Activated naive CD8-positive, alpha-beta T cell treated with anti-CD3 and anti-CD28 coated beads, Interleukin-2, amount 10 ng/mL, durations not matched to agents 7 days and 5 days (primary cell): ENCODE results near the gene RUSC2. TPM values are rescaled to one million over a fixed set of nuclear protein-coding genes. Genes with fewer than 3 reads are reported as not detected.

Source experiments
- ATAC-seq: fragments of 150-1000 bp; cut with Tn5 transposase; one replicate; pipeline ENCODE4 v1.10.0; 2021; ENCODE audit warnings: low read depth, moderate library complexity
- POLR2A ChIA-PET: fragments of 350-600 bp; sonication (Branson Sonifier 250); formaldehyde crosslinking; loops from one replicate; lab custom pipeline; 2021; ENCODE audit warnings: antibody characterized with exemption; lab: Charles Lee
- DNase-seq: peaks from one replicate; pipeline ENCODE4 v3.0.0; 2021
- H3K27ac Mint-ChIP-seq: one replicate; pipeline ENCODE4 v1.8.0; 2022; ENCODE audit warnings: mild to moderate bottlenecking, mixed read lengths
- H3K27me3 Mint-ChIP-seq: one replicate; pipeline ENCODE4 v1.8.0; 2022; ENCODE audit warnings: mild to moderate bottlenecking, moderate library complexity, mixed read lengths
- H3K36me3 Mint-ChIP-seq: one replicate; pipeline ENCODE4 v1.8.0; 2021; ENCODE audit warnings: mild to moderate bottlenecking, mixed read lengths
- H3K4me1 Mint-ChIP-seq: one replicate; pipeline ENCODE4 v1.8.0; 2021; ENCODE audit warnings: mixed read lengths
- H3K4me3 Mint-ChIP-seq: one replicate; pipeline ENCODE4 v1.8.0; 2022; ENCODE audit warnings: mild to moderate bottlenecking, moderate library complexity, mixed read lengths
- H3K9me3 Mint-ChIP-seq: one replicate; pipeline ENCODE4 v1.8.0; 2021; ENCODE audit warnings: mixed read lengths
- total RNA-seq, 2 experiments: library from RNA; stranded (reverse); gene quantifications; one replicate each; pipeline ENCODE4 v1.2.3, GENCODE V29; 2021

Gene RUSC2
- total RNA-seq, 2 experiments from 2014 or later: 2.1 to 2.3 TPM

GRCh38 chr9:35500130-35500748 is 10.3 kb downstream of the RUSC2 start:
- H3K4me1 Mint-ChIP-seq: peaks cover 12% of the 10 kb centered on the region
- POLR2A ChIA-PET: no interaction called here
- ATAC-seq: no peak
- no peak overlapping the region for H3K4me3 Mint-ChIP-seq
- H3K27me3 Mint-ChIP-seq: peaks cover 4% of the 10 kb centered on the region
- H3K36me3 Mint-ChIP-seq: peaks cover under 1% of the 10 kb centered on the region
- peaks cover 11% of the 10 kb centered on the region for H3K9me3 Mint-ChIP-seq
- no peak for DNase-seq
- no peak overlapping the region for H3K27ac Mint-ChIP-seq

GRCh38 chr9:35501946-35502345 is 12.0 kb downstream of the RUSC2 start:
- DNase-seq (no peak), ATAC-seq (no peak)
- peaks cover 8% of the 10 kb centered on the region for H3K9me3 Mint-ChIP-seq
- H3K36me3 Mint-ChIP-seq: no peaks in the 10 kb centered on the region
- H3K4me1 Mint-ChIP-seq: peaks cover 4% of the 10 kb centered on the region
- POLR2A ChIA-PET: no interaction called here
- peaks cover 7% of the 10 kb centered on the region for H3K27me3 Mint-ChIP-seq
- H3K4me3 Mint-ChIP-seq: no peak overlapping the region
- no peak overlapping the region for H3K27ac Mint-ChIP-seq

- DNase-seq (no peak), ATAC-seq (no peak)
- H3K36me3 Mint-ChIP-seq: no peaks in the 10 kb centered on the region
- H3K9me3 Mint-ChIP-seq: no peaks in the 10 kb centered on the region
- peaks cover 10% of the 10 kb centered on the region for H3K27me3 Mint-ChIP-seq
- H3K4me3 Mint-ChIP-seq: no peak overlapping the region
- H3K27ac Mint-ChIP-seq: no peak overlapping the region
- H3K4me1 Mint-ChIP-seq: peaks cover 5% of the 10 kb centered on the region
- POLR2A ChIA-PET: interaction anchor here (0.6 kb wide), 1 partner anchor 8 kb away, joined by 4 read pairs; no protein-coding TSS in a partner anchor
Observed at GRCh38 chr9:35506359-35506758, 16.4 kb downstream of the RUSC2 start.

GRCh38 chr9:35508069-35508468 is 18.2 kb downstream of the RUSC2 start:
- Mint-ChIP-seq H3K27me3 (peaks cover 10% of the 10 kb centered on the region), H3K36me3 (no peaks in the 10 kb centered on the region), H3K4me3 (no peak overlapping the region), H3K27ac (no peak overlapping the region), H3K4me1 (peaks cover 5% of the 10 kb centered on the region), H3K9me3 (no peaks in the 10 kb centered on the region)
- DNase-seq (no peak), ATAC-seq (no peak)
- POLR2A ChIA-PET: no interaction called here

GRCh38 chr9:35510383-35510753 is 20.5 kb downstream of the RUSC2 start:
- DNase-seq (no peak), ATAC-seq (no peak)
- POLR2A ChIA-PET: no interaction called here
- H3K9me3 Mint-ChIP-seq: no peaks in the 10 kb centered on the region
- peaks cover 5% of the 10 kb centered on the region for H3K4me1 Mint-ChIP-seq
- no peaks in the 10 kb centered on the region for H3K36me3 Mint-ChIP-seq
- H3K4me3 Mint-ChIP-seq: no peak overlapping the region
- peaks cover 10% of the 10 kb centered on the region for H3K27me3 Mint-ChIP-seq
- H3K27ac Mint-ChIP-seq: no peak overlapping the region

- DNase-seq: no peak
- Mint-ChIP-seq H3K9me3 (no peaks in the 10 kb centered on the region), H3K36me3 (no peaks in the 10 kb centered on the region), H3K4me1 (peaks cover 5% of the 10 kb centered on the region), H3K27ac (no peak overlapping the region), H3K4me3 (no peak overlapping the region), H3K27me3 (peaks cover 8% of the 10 kb centered on the region)
- POLR2A ChIA-PET: no interaction called here
- ATAC-seq: no peak
Observed at GRCh38 chr9:35510754-35511428, 21.0 kb downstream of the RUSC2 start.

- DNase-seq: no peak
- Mint-ChIP-seq H3K4me3 (no peak overlapping the region), H3K4me1 (peaks cover 5% of the 10 kb centered on the region), H3K9me3 (no peaks in the 10 kb centered on the region), H3K36me3 (no peaks in the 10 kb centered on the region), H3K27me3 (peaks cover 8% of the 10 kb centered on the region), H3K27ac (no peak overlapping the region)
- POLR2A ChIA-PET: no interaction called here
- no peak for ATAC-seq
Observed at GRCh38 chr9:35511453-35511852, 21.5 kb downstream of the RUSC2 start.

GRCh38 chr9:35515766-35516165 is 25.9 kb downstream of the RUSC2 start:
- DNase-seq (no peak), ATAC-seq (no peak)
- Mint-ChIP-seq H3K27me3 (peaks cover 4% of the 10 kb centered on the region), H3K27ac (no peak overlapping the region), H3K4me3 (no peak overlapping the region), H3K36me3 (no peaks in the 10 kb centered on the region), H3K9me3 (no peaks in the 10 kb centered on the region), H3K4me1 (no peaks in the 10 kb centered on the region)
- POLR2A ChIA-PET: no interaction called here

GRCh38 chr9:35516479-35516878 is 26.6 kb downstream of the RUSC2 start:
- H3K4me3 Mint-ChIP-seq: no peak overlapping the region
- POLR2A ChIA-PET: no interaction called here
- H3K27me3 Mint-ChIP-seq: peaks cover 4% of the 10 kb centered on the region
- no peak overlapping the region for H3K27ac Mint-ChIP-seq
- H3K36me3 Mint-ChIP-seq: no peaks in the 10 kb centered on the region
- DNase-seq (no peak), ATAC-seq (no peak)
- no peaks in the 10 kb centered on the region for H3K9me3 Mint-ChIP-seq
- H3K4me1 Mint-ChIP-seq: no peaks in the 10 kb centered on the region

- Mint-ChIP-seq H3K27me3 (peaks cover 4% of the 10 kb centered on the region), H3K36me3 (no peaks in the 10 kb centered on the region), H3K4me3 (no peak overlapping the region), H3K27ac (no peak overlapping the region), H3K4me1 (no peaks in the 10 kb centered on the region), H3K9me3 (no peaks in the 10 kb centered on the region)
- DNase-seq (no peak), ATAC-seq (no peak)
- POLR2A ChIA-PET: no interaction called here
Observed at GRCh38 chr9:35517131-35517530, 27.2 kb downstream of the RUSC2 start.

GRCh38 chr9:35517552-35518224 is 27.8 kb downstream of the RUSC2 start:
- no peaks in the 10 kb centered on the region for H3K9me3 Mint-ChIP-seq
- H3K27ac Mint-ChIP-seq: no peak overlapping the region
- peaks cover 4% of the 10 kb centered on the region for H3K27me3 Mint-ChIP-seq
- no peaks in the 10 kb centered on the region for H3K4me1 Mint-ChIP-seq
- no peak overlapping the region for H3K4me3 Mint-ChIP-seq
- POLR2A ChIA-PET: no interaction called here
- no peak for ATAC-seq
- no peaks in the 10 kb centered on the region for H3K36me3 Mint-ChIP-seq
- DNase-seq: no peak

- Mint-ChIP-seq H3K27me3 (peaks cover 4% of the 10 kb centered on the region), H3K27ac (no peak overlapping the region), H3K9me3 (no peaks in the 10 kb centered on the region), H3K4me3 (no peak overlapping the region), H3K4me1 (no peaks in the 10 kb centered on the region), H3K36me3 (no peaks in the 10 kb centered on the region)
- DNase-seq (no peak), ATAC-seq (no peak)
- POLR2A ChIA-PET: no interaction called here
Observed at GRCh38 chr9:35518225-35518821, 28.4 kb downstream of the RUSC2 start.

GRCh38 chr9:35518981-35519679 is 29.2 kb downstream of the RUSC2 start:
- H3K9me3 Mint-ChIP-seq: no peaks in the 10 kb centered on the region
- H3K4me1 Mint-ChIP-seq: no peaks in the 10 kb centered on the region
- no peaks in the 10 kb centered on the region for H3K36me3 Mint-ChIP-seq
- ATAC-seq (no peak), DNase-seq (no peak)
- H3K27ac Mint-ChIP-seq: no peak overlapping the region
- POLR2A ChIA-PET: no interaction called here
- peaks cover 3% of the 10 kb centered on the region for H3K27me3 Mint-ChIP-seq
- H3K4me3 Mint-ChIP-seq: no peak overlapping the region
